ENCODE measurements around the gene KRR1.
A peak's percentile ranks its signal among the peaks of the same experiment; 100 is the strongest.
"Not testable (repeated sequence)": the region's sequence is repeated elsewhere in the genome, so short reads cannot be mapped to it uniquely, and the experiment has no call there.

Gene KRR1

DNA sequence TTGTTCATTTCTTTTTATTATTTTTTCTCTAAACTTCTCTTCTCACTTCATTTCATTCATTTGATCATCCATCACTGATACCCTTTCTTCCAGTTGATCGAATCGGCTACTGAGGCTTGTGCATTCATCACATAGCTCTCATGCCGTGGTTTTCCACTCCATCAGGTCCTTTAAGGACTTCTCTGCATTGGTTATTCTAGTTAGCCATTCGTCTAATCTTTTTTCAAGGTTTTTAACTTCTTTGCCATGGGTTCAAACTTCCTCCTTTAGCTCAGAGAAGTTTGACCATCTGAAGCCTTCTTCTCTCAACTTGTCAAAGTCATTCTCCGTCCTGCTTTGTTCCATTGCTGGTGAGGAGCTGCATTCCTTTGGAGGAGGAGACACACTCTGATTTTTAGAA lies 10.7 kb upstream of the KRR1 start:
- not testable (repeated sequence) for DNase-seq

DNA sequence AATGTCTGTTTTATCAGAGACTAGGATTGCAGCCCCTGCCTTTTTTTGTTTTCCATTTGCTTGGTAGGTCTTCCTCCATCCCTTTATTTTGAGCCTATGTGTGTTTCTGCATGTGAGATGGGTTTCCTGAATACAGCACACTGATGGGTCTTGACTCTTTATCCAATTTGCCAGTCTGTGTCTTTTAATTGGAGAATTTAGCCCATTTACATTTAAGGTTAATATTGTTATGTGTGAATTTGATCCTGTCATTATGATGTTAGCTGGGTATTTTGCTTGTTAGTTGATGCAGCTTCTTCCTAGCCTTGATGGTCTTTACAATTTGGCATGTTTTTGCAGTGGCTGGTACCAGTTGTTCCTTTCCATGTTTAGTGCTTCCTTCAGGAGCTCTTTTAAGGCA lies 9.8 kb upstream of the KRR1 start:
- not testable (repeated sequence) for DNase-seq

DNA sequence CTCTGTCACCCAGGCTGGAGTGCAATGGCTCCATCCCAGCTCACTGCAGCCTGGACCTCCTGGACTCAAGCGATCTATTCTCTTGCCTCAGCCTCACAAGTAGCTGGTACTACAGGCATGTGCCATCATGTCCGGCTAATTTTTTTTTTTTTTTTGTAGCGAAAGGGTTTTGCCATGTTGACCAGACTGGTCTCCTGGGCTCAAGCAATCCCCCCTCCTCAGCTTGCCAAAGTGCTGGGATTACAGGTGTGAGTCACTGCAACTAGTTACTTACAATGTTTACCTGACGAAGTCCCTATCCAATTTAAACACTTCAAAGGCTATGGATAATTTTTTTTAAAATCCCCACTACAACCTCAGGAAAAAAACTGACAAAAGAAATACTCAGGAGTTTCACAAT lies 1.8 kb downstream of the KRR1 start:
- DNase-seq = no peak

DNA sequence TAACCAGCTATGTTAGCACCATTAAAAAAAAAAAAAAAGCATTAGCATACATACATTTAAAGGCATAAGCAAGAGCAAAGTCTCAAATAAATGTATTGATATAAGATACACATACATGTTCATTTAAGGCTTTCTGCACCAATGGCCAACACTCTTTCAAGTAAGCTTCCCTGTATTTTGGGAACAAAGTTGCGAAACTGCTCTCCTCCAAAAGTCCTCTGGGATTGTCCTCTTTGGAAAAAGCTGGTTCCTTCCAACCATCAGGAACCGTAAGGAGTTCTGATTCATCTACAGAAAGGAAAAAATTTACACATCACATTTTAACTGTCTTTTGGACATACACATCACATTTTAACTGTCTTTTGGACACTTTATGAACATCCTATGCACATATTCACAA lies 3.2 kb downstream of the KRR1 start:
- no peak for DNase-seq

DNA sequence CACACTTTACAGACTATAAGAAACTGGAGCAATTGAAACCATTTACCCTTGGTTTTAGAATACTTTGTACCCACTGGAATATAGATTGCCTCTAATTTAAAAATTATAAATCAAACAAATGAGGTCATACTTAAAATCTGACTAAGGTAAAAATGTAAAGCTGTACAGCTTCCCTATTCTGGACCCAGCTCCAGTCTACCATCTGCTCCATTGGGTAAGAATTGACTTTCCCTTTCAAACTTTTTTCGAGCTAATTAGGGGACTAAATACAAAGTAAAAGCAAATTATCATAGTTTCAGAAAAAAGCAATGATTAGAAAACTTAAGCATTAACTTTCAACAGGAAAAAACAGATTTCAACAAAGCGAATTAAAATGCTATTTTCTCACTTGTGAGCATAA lies 4.3 kb downstream of the KRR1 start:
- DNase-seq = no peak

DNA sequence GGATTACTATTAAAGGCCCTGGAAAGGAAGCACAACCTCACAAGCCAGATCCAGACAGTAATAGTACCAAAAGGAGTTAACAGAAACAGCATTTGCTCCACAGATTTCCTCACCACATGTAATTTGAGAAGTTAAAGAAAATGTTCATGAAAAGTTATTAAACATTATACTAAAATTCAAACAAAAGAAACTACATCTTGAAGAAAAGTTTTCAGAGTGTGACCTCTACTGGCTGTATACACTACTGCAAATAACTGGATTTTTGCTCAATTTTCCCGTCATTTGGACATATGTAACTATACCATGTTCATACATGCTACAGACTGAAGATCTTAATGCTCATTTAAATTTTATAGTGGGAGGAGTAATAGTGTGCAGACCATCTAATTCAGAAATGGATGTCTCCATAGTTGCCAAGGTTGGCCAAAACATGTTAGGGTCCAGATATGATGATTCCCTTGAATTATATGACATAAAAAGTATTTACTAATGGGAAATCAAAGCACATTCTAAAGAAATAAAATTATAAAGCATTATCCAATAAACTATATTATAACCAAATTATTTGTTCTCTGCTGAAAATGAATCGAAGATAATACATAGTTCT lies 5.6 kb downstream of the KRR1 start:
- DNase-seq = no peak

DNA sequence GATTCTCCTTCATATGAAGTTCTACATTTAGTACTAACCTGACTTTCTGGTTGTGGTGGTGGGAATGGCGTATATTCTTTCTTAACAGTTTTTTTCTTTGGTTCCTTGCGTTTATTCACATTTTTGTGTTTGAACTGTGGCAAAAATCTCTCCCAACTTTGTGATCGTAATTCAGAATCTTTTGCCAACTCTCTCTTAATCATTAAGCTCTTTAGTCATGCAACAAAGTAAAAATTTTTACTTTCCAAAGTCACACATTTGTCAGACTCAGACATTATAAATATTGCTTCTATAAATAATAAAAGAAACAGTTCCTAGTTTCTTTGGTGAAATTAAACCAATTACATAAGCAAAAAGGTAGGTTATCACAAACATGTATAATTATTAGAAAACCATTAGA lies 7.5 kb downstream of the KRR1 start:
- no peak for DNase-seq

DNA sequence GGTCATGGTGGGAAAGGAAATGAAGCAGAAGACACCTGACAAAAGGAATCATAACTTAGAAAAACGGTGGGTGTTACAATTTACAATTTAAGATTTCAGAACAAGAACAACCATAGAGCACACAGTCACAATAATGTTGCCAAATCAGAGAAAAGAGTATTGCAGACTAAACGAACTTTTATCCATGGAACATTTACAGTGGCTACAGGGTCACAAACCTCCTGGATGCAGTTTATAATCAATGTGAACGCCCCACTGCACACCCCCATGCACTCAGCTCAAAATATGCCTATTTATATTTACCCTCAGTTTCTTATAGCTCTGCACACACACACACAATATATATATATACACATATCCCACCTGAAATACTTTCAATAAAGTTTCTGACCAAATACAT lies 8.0 kb downstream of the KRR1 start:
- DNase-seq = no peak

DNA sequence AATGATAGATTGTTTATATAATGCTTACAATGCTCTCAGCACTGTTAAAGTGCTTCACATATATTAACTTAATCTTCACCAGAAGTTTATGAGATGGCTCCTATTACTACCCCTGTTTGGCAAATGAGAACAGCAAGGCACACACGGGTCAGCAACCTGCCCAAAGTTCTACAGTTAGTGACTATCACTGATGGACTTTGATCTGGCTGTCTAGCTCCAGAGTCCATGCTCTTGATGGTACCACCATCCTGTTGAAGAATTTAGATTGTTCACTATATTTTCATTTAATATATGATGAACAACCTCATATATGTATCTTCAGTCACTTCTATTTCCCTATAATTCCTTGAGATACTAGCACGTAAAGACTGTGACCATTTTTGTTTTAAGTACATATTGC lies 20.2 kb downstream of the KRR1 start:
- DNase-seq = no peak

DNA sequence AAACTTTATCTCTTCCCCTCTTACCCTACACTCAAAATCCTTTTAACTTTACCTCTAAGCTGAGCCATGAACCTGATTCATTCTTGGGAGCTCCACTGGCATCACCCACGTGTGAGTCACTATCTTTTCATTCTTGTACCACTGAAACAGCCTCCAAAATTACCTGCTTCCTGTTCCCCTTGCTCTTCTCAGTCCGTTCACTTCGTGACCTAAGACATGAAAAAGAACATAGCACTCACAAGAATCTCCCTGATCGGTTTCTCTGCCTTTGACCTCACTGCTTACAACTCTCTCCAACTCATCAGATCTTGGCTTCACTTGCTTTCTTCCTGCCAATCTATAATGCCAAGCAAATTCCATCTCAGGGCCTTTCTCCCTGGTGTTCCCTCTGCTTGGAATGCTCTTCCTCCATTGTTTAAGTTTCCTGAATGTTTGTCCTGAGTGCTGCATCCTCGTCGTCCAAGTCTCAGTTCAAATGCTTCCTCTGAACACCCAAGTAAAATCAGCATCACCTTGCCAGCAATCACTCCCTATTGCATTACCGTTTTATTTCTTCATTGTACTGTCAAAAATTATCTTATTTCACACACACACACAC lies 21.7 kb downstream of the KRR1 start:
- peak; percentile 45 for DNase-seq

DNA sequence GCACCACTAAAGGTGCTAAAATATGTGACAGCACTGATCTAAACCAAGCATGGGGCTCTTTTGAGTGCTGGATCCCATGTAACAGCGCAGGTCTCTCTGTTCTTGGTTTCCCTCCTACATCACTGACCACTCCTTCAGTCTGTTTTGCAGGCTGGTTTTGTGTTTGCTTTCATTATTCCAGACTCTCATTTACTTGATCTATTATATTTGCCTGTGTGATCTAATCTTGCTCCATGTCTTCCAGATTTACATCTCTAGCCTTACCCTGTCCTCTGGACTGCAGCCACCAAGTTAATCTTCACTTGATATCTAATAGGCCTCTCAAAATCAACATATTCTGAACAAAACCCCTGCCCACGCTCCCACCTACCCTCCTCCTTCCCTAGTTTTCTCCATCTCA lies 22.2 kb downstream of the KRR1 start:
- DNase-seq = no peak

DNA sequence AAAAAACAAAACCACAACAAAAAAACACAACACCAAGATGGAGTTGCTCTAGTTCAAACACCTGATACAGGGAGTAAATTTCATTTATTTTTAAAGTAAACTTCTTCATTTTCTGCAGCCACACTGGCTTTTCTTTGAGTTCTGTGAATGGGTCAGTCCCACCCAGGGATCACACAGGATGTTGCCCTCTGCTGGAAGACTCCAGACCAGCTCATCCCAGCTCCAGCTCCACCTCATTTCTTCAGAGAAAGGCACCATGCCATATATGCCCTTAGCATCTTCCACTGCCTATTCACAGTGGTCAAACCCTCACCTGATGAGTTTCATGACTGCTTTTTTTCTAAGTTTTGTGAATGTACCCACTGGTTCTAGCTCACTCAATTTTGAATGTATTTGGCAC lies 22.9 kb downstream of the KRR1 start:
- DNase-seq = no peak

DNA sequence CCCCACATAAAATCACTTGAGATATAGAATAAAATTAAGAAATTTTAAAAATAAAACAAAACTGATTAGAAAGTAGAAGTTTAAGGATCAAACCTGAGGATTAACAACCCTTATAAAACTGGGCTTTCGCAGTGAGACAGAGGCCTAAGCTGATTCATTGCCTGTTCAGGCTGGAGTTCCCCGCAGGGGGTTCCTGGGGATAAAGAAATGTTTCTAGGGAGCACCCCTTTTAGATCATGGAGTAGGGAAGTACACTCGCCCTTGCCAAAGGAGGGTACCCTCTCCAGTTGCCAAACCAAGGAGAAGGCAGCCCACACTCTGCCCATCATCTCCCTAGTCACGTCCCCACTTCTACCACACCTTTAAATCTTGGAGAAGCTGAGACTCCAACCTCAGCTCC lies 24.1 kb downstream of the KRR1 start:
- no peak for DNase-seq

DNA sequence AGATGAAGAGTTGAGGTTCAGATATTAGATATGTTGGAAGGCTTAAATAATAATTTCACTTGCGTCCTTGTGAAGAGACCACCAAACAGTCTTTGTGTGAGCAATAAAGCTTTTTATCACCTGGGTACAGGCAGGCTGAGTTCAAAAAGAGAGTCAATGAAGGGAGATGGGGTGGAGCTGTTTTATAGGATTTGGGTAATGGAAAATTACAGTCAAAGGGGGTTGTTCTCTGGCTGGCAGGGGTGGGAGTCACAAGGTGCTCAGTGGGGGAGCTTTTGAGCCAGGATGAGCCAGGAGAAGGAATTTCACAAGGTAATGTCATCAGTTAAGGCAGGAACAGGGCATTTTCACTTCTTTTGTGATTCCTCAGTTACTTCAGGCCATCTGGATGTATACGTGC lies 27.0 kb downstream of the KRR1 start:
- not testable (repeated sequence) for DNase-seq

DNA sequence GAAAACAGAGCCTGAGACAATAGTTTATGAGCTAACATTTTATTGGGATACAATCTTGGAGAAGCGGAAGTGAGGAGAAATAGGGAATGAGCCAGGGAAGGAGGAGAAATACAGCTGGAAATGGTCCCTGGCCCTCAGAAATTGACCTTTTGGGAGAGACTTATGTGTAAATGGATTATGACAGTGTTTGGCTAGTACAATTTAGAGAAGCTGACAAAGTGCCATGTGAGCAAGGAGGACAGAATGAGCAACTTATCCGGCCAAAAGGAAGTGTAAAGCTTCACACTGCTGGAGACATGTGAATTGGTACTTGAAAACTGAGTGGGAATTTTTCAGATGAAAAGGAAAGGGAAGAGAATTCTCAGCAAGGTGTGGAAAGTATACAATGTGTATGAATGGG lies 28.0 kb downstream of the KRR1 start:
- no peak for DNase-seq

DNA sequence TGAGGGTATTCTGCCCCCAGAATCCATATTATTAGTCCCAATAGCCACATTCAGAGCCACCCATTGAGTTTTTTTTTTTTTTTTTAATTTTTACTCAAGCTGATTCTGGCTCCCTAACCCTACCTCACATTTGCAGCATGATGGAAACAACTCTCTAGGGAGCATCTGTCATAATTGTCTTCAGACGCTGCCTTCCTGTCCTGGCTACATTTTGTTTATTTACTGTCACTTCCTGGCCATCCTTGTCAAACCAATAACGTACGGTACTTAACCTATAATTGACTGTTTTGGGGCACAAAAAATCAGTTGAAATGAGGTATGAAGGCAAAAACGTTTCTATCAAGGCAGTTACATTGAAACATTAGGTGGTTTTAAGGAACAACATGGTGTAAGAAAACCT lies 28.8 kb downstream of the KRR1 start:
- DNase-seq = no peak

DNA sequence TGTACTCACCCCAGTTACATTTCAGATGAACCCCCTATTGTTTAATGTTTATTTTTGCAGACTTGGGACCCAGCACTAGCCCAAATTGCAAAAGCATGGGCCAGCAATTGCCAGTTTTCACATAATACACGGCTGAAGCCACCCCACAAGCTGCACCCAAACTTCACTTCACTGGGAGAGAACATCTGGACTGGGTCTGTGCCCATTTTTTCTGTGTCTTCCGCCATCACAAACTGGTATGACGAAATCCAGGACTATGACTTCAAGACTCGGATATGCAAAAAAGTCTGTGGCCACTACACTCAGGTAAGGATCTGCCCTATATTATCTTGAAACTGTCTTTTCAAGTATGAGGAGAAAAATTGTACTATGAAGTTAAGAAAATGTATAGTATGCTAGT lies 29.6 kb downstream of the KRR1 start:
- DNase-seq = no peak

DNA sequence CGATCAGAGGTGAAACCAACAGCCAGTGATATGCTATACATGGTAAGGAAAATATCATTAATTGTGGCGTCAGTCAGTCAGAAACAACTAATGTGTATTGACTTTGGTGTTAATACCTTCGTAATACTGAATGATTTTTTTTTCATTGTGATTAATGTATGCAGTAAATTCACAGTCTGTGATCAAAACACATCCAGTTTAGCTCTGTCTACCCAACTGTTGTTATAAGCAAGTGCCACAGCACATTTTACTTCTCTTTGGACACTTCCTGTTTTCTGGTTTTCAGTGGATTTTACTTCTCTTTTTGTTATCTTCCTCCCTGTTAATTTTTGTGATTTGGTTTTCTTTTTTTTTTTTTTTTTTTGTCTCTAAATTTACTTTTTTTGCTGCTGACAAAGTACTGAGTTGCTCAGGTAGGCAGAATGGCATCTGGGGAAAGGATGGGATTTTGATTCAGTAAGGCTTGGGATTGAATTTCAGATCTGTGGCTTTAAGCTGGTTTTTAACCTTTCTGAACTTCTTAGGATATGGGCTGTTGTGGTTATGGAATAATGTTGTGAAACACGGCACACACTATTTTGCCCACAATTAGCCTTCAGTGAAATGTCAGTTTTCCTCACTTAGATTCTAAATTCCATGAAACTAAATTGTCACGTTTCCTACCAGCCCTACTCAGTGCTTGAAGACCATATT lies 30.2 kb downstream of the KRR1 start:
- DNase-seq = no peak

DNA sequence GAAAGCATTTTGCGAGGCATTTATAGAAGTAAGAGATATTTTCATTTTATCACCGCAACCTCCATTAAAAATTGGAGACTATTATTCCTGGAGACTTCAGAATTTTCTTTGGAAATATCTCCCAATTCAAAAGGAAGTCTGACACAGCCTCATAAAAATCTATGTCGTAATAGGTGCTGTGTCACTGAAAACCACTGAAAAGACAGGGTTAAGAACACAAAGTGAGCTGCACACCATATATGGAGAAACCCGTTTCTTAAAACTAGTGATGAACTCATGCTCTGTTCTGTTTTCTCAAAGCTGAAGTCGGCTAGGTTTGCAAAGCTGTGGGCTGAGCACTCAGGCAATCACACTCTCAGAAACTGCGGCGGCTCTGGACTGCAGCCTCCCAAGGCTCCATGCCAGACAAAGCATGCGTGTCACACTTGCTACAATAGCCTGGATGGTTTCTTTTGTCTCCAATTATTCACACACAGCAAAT lies 30.9 kb downstream of the KRR1 start, which contains the start of gene GLIPR1:
Gene GLIPR1 (plus strand): TSS at position 287 of the 481 bp plus-strand sequence. CDS start 126 bp downstream, at position 413.
- peak; percentile 81 for DNase-seq

DNA sequence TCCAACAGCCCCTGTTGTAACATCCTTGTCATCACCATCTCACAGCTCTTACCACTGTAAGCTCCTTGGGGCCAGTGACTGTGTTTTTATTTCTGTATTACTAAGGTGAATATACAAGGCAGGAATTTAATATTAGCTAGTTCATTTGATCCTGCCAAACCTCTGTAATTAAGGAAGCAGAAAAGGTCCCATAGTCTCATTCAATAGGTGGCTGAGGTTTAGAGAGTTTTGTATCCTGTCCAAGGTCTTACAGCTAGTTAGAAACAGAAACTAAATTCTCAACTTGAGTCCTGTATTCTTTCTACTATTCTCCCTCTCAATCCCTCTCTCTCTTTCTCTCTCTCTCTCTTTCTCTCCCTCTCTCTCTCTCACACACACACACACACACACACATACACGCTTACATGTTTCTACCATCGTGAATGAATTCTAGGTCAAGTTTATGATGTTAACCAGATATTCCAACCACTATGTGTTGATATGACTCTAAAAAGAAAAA lies 31.4 kb downstream of the KRR1 start:
- DNase-seq = no peak

DNA sequence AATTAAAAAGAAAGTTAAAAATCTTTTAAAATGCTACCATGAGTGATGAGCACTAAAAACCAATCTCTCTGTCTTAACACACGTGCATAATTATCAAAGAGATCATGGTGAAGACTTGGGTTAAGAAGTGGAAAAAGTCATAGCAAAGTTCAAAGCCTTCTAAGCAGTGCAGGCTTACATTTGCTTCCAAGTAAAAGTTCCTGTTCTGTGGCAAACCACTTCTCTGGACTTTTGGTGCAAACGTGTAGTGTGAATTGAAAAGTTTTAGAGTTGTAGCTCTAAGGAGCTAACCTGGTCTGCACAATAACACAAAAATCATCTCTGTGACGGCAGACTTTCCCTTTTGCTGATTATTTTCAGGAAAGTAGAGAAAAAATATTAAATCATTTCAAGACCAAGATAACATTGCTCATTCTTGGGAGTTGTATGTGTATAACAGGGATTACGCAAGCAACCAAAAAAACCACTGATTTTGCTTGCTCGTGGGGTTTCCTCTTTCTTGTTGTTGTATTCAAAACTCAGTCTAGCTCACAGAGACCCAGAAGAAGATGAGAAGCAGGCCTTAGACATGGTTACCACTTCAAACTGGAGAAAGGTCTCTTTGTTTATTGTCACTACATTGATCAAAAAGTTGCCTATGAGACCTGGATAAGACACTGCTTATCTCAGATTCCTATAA lies 33.2 kb downstream of the KRR1 start:
- peak; percentile 28 for DNase-seq

DNA sequence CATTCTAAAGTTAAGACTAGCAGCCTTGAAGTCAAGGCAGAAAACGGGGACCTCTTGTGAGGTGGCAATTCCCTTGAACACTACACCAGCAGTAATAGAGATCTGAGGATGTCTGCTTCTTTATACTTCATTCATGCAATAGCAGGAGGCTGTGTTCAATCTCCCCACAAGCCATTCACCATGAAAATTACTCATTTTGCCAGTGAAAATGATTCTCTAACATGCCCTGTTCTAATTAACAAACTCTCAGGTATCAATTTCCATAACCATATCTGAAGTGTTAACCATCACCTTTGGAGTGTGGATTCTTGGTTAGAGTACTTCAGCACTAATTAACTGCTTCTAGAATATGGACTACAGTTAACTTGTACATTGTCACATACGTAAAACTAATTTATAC lies 34.3 kb downstream of the KRR1 start:
- DNase-seq = no peak

DNA sequence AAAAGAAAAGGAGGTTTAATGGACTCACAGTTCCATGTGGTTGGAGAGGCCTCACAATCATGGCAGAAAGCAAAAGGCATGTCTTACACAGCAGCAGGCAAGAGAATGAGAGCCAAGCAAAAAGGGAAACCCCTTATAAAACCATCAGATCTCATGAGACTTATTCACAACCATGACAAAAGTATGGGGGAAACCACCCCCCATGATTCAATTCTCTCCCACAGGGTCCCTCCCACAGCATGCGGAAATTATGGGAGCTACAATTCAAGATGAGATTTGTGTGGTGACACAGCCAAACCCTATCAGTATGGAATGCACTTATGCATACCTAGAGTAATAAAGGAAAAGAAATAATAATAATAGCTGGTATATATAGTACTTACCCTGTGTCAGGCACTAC lies 35.3 kb downstream of the KRR1 start:
- peak; percentile 64 for DNase-seq

DNA sequence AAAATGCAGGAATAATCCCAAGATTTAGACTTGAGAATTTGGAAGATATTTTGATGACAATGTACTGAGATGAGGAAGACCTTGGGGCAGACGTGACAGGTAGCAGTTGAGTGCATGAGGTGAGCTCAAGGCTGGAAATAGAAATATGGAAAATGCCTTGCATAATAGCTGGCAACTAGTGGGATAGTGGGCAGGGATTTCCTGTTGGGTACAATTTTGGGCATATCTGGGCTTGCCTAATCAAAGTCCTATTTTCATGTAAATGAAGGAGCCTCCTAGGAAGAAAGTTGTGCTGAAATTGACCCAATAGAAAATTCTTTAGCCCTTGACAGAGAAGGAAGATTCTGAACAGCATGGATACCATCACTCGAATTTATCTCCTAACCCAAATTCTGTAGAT lies 37.3 kb downstream of the KRR1 start:
- DNase-seq = no peak
